GM19438 (cell line): ENCODE measurements around the gene MFSD11.

ENCODE experiments used
- ATAC-seq: cut with Tn5 transposase; IDR thresholded peaks from one replicate; pipeline ENCODE4 v1.9.1; 2021; ENCODE audit warnings: low read depth; ENCODE audit not compliant: unreplicated experiment

Gene MFSD11

GRCh38 chr17:76826330-76827068 is 88.6 kb downstream of the MFSD11 start:
- no peak for ATAC-seq

- no peak for ATAC-seq
These were observed 89.8 kb downstream of the MFSD11 start for GRCh38 chr17:76827736-76828135.
